C4-2B (cell line): Measurements from ENCODE around the gene HERC2.

Source experiments
- ZFX ChIP-seq: fragments of 450-650 bp; IDR thresholded peaks from 2 replicates; pipeline ENCODE4 v1.6.1; 2017
- TF ChIP-seq, protein P1 (sequence below): fragments of 450-650 bp; conservative IDR thresholded peaks from 2 replicates; pipeline ENCODE4 v1.5.1; 2017; ENCODE audit warnings: mild to moderate bottlenecking

DNA sequence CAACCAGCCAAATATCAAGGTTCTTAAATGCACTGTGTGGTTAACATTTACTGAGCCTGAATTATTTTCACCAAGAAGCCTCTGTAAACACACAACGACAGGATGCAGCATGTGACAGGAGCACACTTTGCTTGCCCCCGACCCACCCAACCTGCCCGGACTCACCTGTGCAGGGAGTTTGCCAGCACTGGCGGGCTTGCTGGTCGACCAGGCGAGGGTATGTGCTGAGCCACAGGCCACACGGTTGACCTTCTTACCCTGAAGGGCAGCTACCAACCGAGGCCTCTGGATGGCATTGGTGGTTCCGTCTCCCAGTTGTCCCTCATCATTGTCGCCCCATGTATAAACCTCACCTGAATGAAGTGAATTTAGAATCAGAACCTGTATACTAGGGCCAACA lies 197.1 kb downstream of the HERC2 start:
- TF ChIP-seq, protein P1, sequence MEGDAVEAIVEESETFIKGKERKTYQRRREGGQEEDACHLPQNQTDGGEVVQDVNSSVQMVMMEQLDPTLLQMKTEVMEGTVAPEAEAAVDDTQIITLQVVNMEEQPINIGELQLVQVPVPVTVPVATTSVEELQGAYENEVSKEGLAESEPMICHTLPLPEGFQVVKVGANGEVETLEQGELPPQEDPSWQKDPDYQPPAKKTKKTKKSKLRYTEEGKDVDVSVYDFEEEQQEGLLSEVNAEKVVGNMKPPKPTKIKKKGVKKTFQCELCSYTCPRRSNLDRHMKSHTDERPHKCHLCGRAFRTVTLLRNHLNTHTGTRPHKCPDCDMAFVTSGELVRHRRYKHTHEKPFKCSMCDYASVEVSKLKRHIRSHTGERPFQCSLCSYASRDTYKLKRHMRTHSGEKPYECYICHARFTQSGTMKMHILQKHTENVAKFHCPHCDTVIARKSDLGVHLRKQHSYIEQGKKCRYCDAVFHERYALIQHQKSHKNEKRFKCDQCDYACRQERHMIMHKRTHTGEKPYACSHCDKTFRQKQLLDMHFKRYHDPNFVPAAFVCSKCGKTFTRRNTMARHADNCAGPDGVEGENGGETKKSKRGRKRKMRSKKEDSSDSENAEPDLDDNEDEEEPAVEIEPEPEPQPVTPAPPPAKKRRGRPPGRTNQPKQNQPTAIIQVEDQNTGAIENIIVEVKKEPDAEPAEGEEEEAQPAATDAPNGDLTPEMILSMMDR = no peak
- TF ChIP-seq ZFX = no peak
